ENCODE results near the gene SLC7A9. TPM values are rescaled to one million over a fixed set of nuclear protein-coding genes. Genes with fewer than 3 reads are reported as not detected.

Gene SLC7A9
- polyA plus RNA-seq, 1 donor from 2014 or later = 2.5 TPM

DNA sequence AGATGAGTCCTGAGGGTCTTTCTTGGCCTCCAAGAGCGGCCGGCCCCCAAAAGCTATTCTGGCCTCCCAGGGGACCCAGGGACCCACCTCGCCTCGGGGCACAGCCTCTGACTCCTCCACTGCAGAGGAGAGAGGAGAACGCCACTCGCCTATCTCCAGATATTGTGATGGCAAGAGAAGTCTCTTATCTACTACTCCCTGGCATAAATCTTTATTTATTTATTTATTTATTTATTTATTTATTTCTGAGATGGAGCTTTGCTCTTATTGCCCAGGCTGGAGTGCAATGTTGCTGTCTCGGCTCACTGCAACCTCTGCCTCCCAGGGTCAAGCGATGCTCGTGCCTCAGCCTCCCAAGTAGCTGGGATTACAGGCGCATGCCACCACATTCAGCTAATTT lies 11.0 kb downstream of the SLC7A9 start:
- Histone ChIP-seq H3K9me3 (ENCODE audit: low read length) (no peaks in the 10 kb centered on the region), H3K79me2 (replicated peaks; ENCODE audit: insufficient read depth, low read length) (no peaks in the 10 kb centered on the region), H3K36me3 (ENCODE audit: insufficient read depth, low read length) (no peaks in the 10 kb centered on the region), H3K4me3 (ENCODE audit: low read length) (no peak overlapping the region), H3K9me2 (ENCODE audit: insufficient read depth, low read length) (no peaks in the 10 kb centered on the region), H2AFZ (ENCODE audit: low read depth, low read length) (no peak overlapping the region), H3K27ac (ENCODE audit: low read length) (no peak overlapping the region), H3F3A (ENCODE audit: insufficient read depth, low read length, poor library complexity, severe bottlenecking) (no peaks in the 10 kb centered on the region), H4K20me1 (ENCODE audit: insufficient read depth) (no peaks in the 10 kb centered on the region), H3K4me2 (ENCODE audit: low read length) (no peak overlapping the region), H3K9ac (ENCODE audit: low read length) (no peak overlapping the region), H3K27me3 (ENCODE audit: insufficient read depth, low read depth, low read length) (no peaks in the 10 kb centered on the region)
- TF ChIP-seq MXI1 (conservative IDR thresholded peaks at IDR 0.05; ENCODE audit: poor library complexity, severe bottlenecking) (no peak), EZH2 (IDR thresholded peaks at IDR 0.05; ENCODE audit: borderline replicate concordance, insufficient read depth, low read length, poor library complexity, severe bottlenecking) (no peak)

DNA sequence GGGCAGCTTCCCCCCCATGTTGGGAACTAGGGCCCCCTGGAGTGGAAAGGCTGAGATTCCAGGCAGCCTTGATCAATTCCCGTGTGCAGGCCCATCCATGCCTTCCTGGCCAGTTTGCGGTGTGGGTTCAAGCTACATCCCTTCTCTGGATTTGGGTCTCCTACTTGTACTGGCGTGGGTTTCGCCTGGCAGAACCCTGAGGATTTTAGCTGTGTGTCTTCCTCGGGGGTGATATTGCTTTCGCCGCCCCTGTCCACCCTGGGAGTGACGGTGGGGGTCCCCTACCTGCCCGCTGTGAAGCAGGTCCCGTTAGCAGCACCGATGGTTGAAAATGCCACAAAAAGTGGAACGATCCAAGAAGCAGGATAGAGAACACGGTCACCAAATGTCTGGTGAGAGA lies 11.4 kb downstream of the SLC7A9 start:
- H3K27ac ChIP-seq (ENCODE audit: low read length) = no peak overlapping the region
- no peaks in the 10 kb centered on the region for H3K36me3 ChIP-seq (ENCODE audit: insufficient read depth, low read length)
- no peaks in the 10 kb centered on the region for H4K20me1 ChIP-seq (ENCODE audit: insufficient read depth)
- no peaks in the 10 kb centered on the region for H3K27me3 ChIP-seq (ENCODE audit: insufficient read depth, low read depth, low read length)
- H3K9ac ChIP-seq (ENCODE audit: low read length) = no peak overlapping the region
- H3K79me2 ChIP-seq (replicated peaks; ENCODE audit: insufficient read depth, low read length) = no peaks in the 10 kb centered on the region
- no peak overlapping the region for H3K4me2 ChIP-seq (ENCODE audit: low read length)
- H2AFZ ChIP-seq (ENCODE audit: low read depth, low read length) = no peak overlapping the region
- no peak overlapping the region for H3K4me3 ChIP-seq (ENCODE audit: low read length)
- H3F3A ChIP-seq (ENCODE audit: insufficient read depth, low read length, poor library complexity, severe bottlenecking) = no peaks in the 10 kb centered on the region
- TF ChIP-seq SMC3 (conservative IDR thresholded peaks at IDR 0.05; ENCODE audit: poor library complexity) (no peak), EP300 (conservative IDR thresholded peaks at IDR 0.05; ENCODE audit: poor library complexity, severe bottlenecking) (no peak), POLR2AphosphoS5 (IDR thresholded peaks at IDR 0.05) (no peak), EZH2 (IDR thresholded peaks at IDR 0.05; ENCODE audit: borderline replicate concordance, insufficient read depth, low read length, poor library complexity, severe bottlenecking) (no peak), TAF1 (IDR thresholded peaks at IDR 0.05; ENCODE audit: low read depth) (no peak), RAD21 (conservative IDR thresholded peaks at IDR 0.05) (no peak), MXI1 (conservative IDR thresholded peaks at IDR 0.05; ENCODE audit: poor library complexity, severe bottlenecking) (no peak)
- TF ChIP-seq, protein P1, sequence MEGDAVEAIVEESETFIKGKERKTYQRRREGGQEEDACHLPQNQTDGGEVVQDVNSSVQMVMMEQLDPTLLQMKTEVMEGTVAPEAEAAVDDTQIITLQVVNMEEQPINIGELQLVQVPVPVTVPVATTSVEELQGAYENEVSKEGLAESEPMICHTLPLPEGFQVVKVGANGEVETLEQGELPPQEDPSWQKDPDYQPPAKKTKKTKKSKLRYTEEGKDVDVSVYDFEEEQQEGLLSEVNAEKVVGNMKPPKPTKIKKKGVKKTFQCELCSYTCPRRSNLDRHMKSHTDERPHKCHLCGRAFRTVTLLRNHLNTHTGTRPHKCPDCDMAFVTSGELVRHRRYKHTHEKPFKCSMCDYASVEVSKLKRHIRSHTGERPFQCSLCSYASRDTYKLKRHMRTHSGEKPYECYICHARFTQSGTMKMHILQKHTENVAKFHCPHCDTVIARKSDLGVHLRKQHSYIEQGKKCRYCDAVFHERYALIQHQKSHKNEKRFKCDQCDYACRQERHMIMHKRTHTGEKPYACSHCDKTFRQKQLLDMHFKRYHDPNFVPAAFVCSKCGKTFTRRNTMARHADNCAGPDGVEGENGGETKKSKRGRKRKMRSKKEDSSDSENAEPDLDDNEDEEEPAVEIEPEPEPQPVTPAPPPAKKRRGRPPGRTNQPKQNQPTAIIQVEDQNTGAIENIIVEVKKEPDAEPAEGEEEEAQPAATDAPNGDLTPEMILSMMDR (IDR thresholded peaks at IDR 0.05; ENCODE audit: poor library complexity, severe bottlenecking) = no peak
- TF ChIP-seq, protein P2, sequence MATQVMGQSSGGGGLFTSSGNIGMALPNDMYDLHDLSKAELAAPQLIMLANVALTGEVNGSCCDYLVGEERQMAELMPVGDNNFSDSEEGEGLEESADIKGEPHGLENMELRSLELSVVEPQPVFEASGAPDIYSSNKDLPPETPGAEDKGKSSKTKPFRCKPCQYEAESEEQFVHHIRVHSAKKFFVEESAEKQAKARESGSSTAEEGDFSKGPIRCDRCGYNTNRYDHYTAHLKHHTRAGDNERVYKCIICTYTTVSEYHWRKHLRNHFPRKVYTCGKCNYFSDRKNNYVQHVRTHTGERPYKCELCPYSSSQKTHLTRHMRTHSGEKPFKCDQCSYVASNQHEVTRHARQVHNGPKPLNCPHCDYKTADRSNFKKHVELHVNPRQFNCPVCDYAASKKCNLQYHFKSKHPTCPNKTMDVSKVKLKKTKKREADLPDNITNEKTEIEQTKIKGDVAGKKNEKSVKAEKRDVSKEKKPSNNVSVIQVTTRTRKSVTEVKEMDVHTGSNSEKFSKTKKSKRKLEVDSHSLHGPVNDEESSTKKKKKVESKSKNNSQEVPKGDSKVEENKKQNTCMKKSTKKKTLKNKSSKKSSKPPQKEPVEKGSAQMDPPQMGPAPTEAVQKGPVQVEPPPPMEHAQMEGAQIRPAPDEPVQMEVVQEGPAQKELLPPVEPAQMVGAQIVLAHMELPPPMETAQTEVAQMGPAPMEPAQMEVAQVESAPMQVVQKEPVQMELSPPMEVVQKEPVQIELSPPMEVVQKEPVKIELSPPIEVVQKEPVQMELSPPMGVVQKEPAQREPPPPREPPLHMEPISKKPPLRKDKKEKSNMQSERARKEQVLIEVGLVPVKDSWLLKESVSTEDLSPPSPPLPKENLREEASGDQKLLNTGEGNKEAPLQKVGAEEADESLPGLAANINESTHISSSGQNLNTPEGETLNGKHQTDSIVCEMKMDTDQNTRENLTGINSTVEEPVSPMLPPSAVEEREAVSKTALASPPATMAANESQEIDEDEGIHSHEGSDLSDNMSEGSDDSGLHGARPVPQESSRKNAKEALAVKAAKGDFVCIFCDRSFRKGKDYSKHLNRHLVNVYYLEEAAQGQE (IDR thresholded peaks at IDR 0.05; ENCODE audit: borderline replicate concordance) = no peak
- no peaks in the 10 kb centered on the region for H3K9me2 ChIP-seq (ENCODE audit: insufficient read depth, low read length)
- H3K9me3 ChIP-seq (ENCODE audit: low read length) = no peaks in the 10 kb centered on the region

DNA sequence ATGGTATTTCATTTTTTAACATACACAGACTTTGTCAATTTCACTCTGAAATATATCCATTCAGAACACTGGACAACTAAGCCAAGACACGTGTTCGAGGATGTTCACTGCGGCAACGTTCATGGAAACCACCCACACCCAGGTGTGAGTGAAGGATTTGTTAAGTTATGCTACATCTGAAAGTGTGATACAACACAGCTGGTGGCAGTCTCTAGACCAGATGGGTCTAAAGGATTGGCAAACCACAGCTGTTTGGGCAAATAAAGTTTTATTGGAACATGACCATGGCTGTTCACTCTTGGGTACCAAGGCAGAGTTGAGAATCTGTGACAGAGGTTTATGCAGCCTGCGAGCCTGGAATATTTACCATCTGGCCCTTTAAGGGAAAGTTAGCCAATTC lies 12.0 kb downstream of the SLC7A9 start:
- Histone ChIP-seq H3K9me2 (ENCODE audit: insufficient read depth, low read length) (no peaks in the 10 kb centered on the region), H3K9ac (ENCODE audit: low read length) (no peak overlapping the region), H3K27me3 (ENCODE audit: insufficient read depth, low read depth, low read length) (no peaks in the 10 kb centered on the region), H3K27ac (ENCODE audit: low read length) (no peak overlapping the region), H2AFZ (ENCODE audit: low read depth, low read length) (no peak overlapping the region), H3K4me2 (ENCODE audit: low read length) (no peak overlapping the region), H3K79me2 (replicated peaks; ENCODE audit: insufficient read depth, low read length) (no peaks in the 10 kb centered on the region), H3K4me3 (ENCODE audit: low read length) (no peak overlapping the region), H3K9me3 (ENCODE audit: low read length) (no peaks in the 10 kb centered on the region), H3F3A (ENCODE audit: insufficient read depth, low read length, poor library complexity, severe bottlenecking) (no peaks in the 10 kb centered on the region), H3K36me3 (ENCODE audit: insufficient read depth, low read length) (no peaks in the 10 kb centered on the region), H4K20me1 (ENCODE audit: insufficient read depth) (no peaks in the 10 kb centered on the region)
- TF ChIP-seq SMC3 (conservative IDR thresholded peaks at IDR 0.05; ENCODE audit: poor library complexity) = no peak
- TF ChIP-seq, protein P2 (IDR thresholded peaks at IDR 0.05; ENCODE audit: borderline replicate concordance) = no peak
- no peak for TF ChIP-seq MXI1 (conservative IDR thresholded peaks at IDR 0.05; ENCODE audit: poor library complexity, severe bottlenecking)
- TF ChIP-seq TAF1 (IDR thresholded peaks at IDR 0.05; ENCODE audit: low read depth) = no peak
- TF ChIP-seq POLR2AphosphoS5 (IDR thresholded peaks at IDR 0.05) = no peak
- TF ChIP-seq, protein P1 (IDR thresholded peaks at IDR 0.05; ENCODE audit: poor library complexity, severe bottlenecking) = no peak
- TF ChIP-seq EP300 (conservative IDR thresholded peaks at IDR 0.05; ENCODE audit: poor library complexity, severe bottlenecking) = no peak
- no peak for TF ChIP-seq RAD21 (conservative IDR thresholded peaks at IDR 0.05)
- TF ChIP-seq EZH2 (IDR thresholded peaks at IDR 0.05; ENCODE audit: borderline replicate concordance, insufficient read depth, low read length, poor library complexity, severe bottlenecking) = no peak

Data from neural cell (in vitro differentiated cells).